Lung (tissue), 12 donors: Measurements from ENCODE around the gene GDF11. TPM values are rescaled to one million over a fixed set of nuclear protein-coding genes. Genes with fewer than 3 reads are reported as not detected.

Source experiments
- ATAC-seq: fragments of 200-7000 bp; cut with Tn5 transposase; one replicate; pipeline ENCODE4 v1.9.1; 2020; ENCODE audit warnings: moderate number of reproducible peaks; ENCODE audit not compliant: insufficient read depth, low FRiP score
- DNase-seq, 3 donors: peaks; one replicate each; pipeline ENCODE4 v3.0.0-alpha.2; 2013 to 2017
- H3K27ac ChIP-seq, 2 donors: one replicate each; pipeline ENCODE4 v1.5.1; 2013; ENCODE audit warnings: mild to moderate bottlenecking in 2 of 2, moderate library complexity in 2 of 2, control low read depth in 1 of 2, inconsistent platforms in 1 of 2, low read depth in 1 of 2, low read length in 1 of 2
- H3K27me3 ChIP-seq, 3 donors: one replicate each; pipeline ENCODE4 v1.5.1; 2013; ENCODE audit warnings: low read length in 2 of 3; ENCODE audit not compliant: control insufficient read depth in 3 of 3, insufficient read depth in 3 of 3
- H3K36me3 ChIP-seq, 4 donors: one replicate each; pipeline ENCODE4 v1.5.1; 2013; ENCODE audit warnings: low read length in 4 of 4, mild to moderate bottlenecking in 1 of 4, moderate library complexity in 1 of 4; ENCODE audit not compliant: control insufficient read depth in 4 of 4, insufficient read depth in 4 of 4
- H3K4me1 ChIP-seq, 5 donors: one replicate each; pipeline ENCODE4 v1.5.1; 2013; ENCODE audit warnings: low read length in 5 of 5, mild to moderate bottlenecking in 2 of 5, moderate library complexity in 1 of 5; ENCODE audit not compliant: control insufficient read depth in 5 of 5, insufficient read depth in 5 of 5
- H3K4me3 ChIP-seq: one replicate; pipeline ENCODE4 v1.5.1; 2013; ENCODE audit warnings: mild to moderate bottlenecking, control low read depth, moderate library complexity
- H3K9ac ChIP-seq, 2 donors: one replicate each; pipeline ENCODE4 v1.5.1; 2013; ENCODE audit warnings: low read length in 2 of 2, control low read depth in 1 of 2; ENCODE audit not compliant: insufficient read depth in 1 of 2
- H3K9me3 ChIP-seq, 4 donors: one replicate each; pipeline ENCODE4 v1.5.1; 2013; ENCODE audit warnings: low read length in 3 of 4, mild to moderate bottlenecking in 1 of 4, moderate library complexity in 1 of 4; ENCODE audit not compliant: control insufficient read depth in 4 of 4, insufficient read depth in 3 of 4
- CTCF ChIP-seq: IDR thresholded peaks from 2 replicates; pipeline ENCODE4 v1.5.1; 2012; ENCODE audit warnings: mild to moderate bottlenecking; ENCODE audit errors: control extremely low read depth, extremely low read depth
- WGBS, 2 donors: extraction: QIAGEN DNeasy Blood & Tissue Kit; methylation state at CpG; one replicate each; pipeline ENCODE4 v1.1.7; 2013; 5-methylcytosine and 5-hydroxymethylcytosine counted together
- polyA plus RNA-seq, 2 donors: library from polyadenylated mRNA; stranded (reverse); fragments of 200-250 nt; gene quantifications; one replicate each; pipeline ENCODE4 v1.2.1, GENCODE V29; 2013
- total RNA-seq, 2 donors: library from RNA; depleted of rRNA in 1 of 2; stranded (reverse); fragments of >200 nt in 1 of 2; gene quantifications; one replicate each; pipeline ENCODE4 v1.2.1, GENCODE V29; 2014 to 2021
- donor health status: control.
- donor health status: control.
- donor health status: Bipolar disorder and iron deficiency.
- donor health status: healthy.
- donor health status: DM: yes; HTN: yes; CAD: no.

The GDF11 gene
- total and polyA plus RNA-seq, 4 donors = 0.93 to 8.3 (median 3.2) TPM

GRCh38 chr12:55746174-55746912 lies 3.4 kb downstream of the GDF11 start:
- peak overlapping the region in 1 of 2 donors; percentile 35 for H3K9ac ChIP-seq
- no peak overlapping the region for H3K4me3 ChIP-seq
- DNase-seq (no peak), ATAC-seq (no peak)
- 59 to 64% methylated on average over 3 of the region's 3 CpGs for WGBS, 2 donors
- H3K4me1 ChIP-seq = peaks cover 2 to 34% (median 11%) of the 10 kb centered on the region in 5 donors
- H3K27ac ChIP-seq = no peak overlapping the region
- H3K36me3 ChIP-seq = peaks cover 0 to 7% (median under 1%) of the 10 kb centered on the region in 4 donors
- no peaks in the 10 kb centered on the region for H3K27me3 ChIP-seq
- no peaks in the 10 kb centered on the region for H3K9me3 ChIP-seq
- TF ChIP-seq CTCF = no peak

- Histone ChIP-seq H3K4me3 (no peak overlapping the region), H3K9me3 (no peaks in the 10 kb centered on the region), H3K36me3 (peaks cover 0 to 12% (median 4%) of the 10 kb centered on the region in 4 donors), H3K27me3 (no peaks in the 10 kb centered on the region), H3K27ac (no peak overlapping the region), H3K9ac (no peak overlapping the region), H3K4me1 (peaks cover 2 to 30% (median 8%) of the 10 kb centered on the region in 5 donors)
- ATAC-seq = no peak
- DNase-seq = no peak
- TF ChIP-seq CTCF = no peak
These were observed 4.0 kb downstream of the GDF11 start for GRCh38 chr12:55746913-55747231.

- peaks cover 0 to 27% (median 3%) of the 10 kb centered on the region in 5 donors for H3K4me1 ChIP-seq
- H3K9ac ChIP-seq = no peak overlapping the region
- H3K36me3 ChIP-seq = peaks cover 0 to 21% (median 13%) of the 10 kb centered on the region in 4 donors
- H3K27ac ChIP-seq = no peak overlapping the region
- H3K4me3 ChIP-seq = no peak overlapping the region
- no peak for ATAC-seq
- no peak for TF ChIP-seq CTCF
- WGBS, 2 donors = 91 to 92% methylated on average over 18 of the region's 18 CpGs
- H3K9me3 ChIP-seq = no peaks in the 10 kb centered on the region
- DNase-seq = no peak
- no peaks in the 10 kb centered on the region for H3K27me3 ChIP-seq
These were observed 5.5 kb downstream of the GDF11 start for GRCh38 chr12:55748230-55748993.
